Embryonic facial prominence (tissue), 1 donor: ENCODE data around the gene RHO.
"Not testable (repeated sequence)": the region's sequence is repeated elsewhere in the genome, so short reads cannot be mapped to it uniquely, and the experiment has no call there.

Source experiments
- DNase-seq: peaks from one replicate; pipeline ENCODE4 v3.0.0-alpha.2; 2016; ENCODE audit errors: extremely low spot score

Gene RHO

GRCh38 chr3:129543156-129543790 is 14.8 kb downstream of the RHO start, which contains the start of gene H1-8:
H1-8 (plus strand) TSS chr3:129543175; CDS start chr3:129543219, 44 bp downstream.
- DNase-seq, result no peak

GRCh38 chr3:129543999-129544398 is 15.6 kb downstream of the RHO start:
- no peak for DNase-seq

- not testable (repeated sequence) for DNase-seq
Observed at GRCh38 chr3:129545951-129546350, 17.5 kb downstream of the RHO start.

GRCh38 chr3:129547241-129547640 is 18.8 kb downstream of the RHO start:
- DNase-seq, result no peak

- DNase-seq, result no peak
Observed at GRCh38 chr3:129548104-129548965, 19.9 kb downstream of the RHO start.

GRCh38 chr3:129549006-129549800 is 20.8 kb downstream of the RHO start:
- no peak for DNase-seq

- DNase-seq, result no peak
Observed at GRCh38 chr3:129549805-129550204, 21.4 kb downstream of the RHO start.

- DNase-seq, result no peak
Observed at GRCh38 chr3:129552287-129553050, 24.0 kb downstream of the RHO start.

- no peak for DNase-seq
Observed at GRCh38 chr3:129553171-129553570, 24.7 kb downstream of the RHO start.

- DNase-seq, result no peak
Observed at GRCh38 chr3:129553719-129554118, 25.3 kb downstream of the RHO start.

GRCh38 chr3:129554356-129555152 is 26.1 kb downstream of the RHO start:
- no peak for DNase-seq

GRCh38 chr3:129555153-129555550 is 26.7 kb downstream of the RHO start:
- no peak for DNase-seq

GRCh38 chr3:129555616-129556357 is 27.3 kb downstream of the RHO start:
- no peak for DNase-seq

- no peak for DNase-seq
Observed at GRCh38 chr3:129556358-129556695, 27.9 kb downstream of the RHO start.

GRCh38 chr3:129556890-129557547 is 28.6 kb downstream of the RHO start:
- no peak for DNase-seq

- no peak for DNase-seq
Observed at GRCh38 chr3:129557548-129557894, 29.1 kb downstream of the RHO start.

GRCh38 chr3:129558081-129558771 is 29.8 kb downstream of the RHO start:
- no peak for DNase-seq

- DNase-seq, result no peak
Observed at GRCh38 chr3:129558772-129559564, 30.5 kb downstream of the RHO start.
